Left kidney (tissue), 2 donors: ENCODE data around the gene MRPS24. TPM values are rescaled to one million over a fixed set of nuclear protein-coding genes. Genes with fewer than 3 reads are reported as not detected.

Source experiments
- DNase-seq: peaks from one replicate; pipeline ENCODE4 v3.0.0-alpha.2; 2013
- polyA plus RNA-seq: library from polyadenylated mRNA; unstranded; fragments of 120-200 nt; gene quantifications from one replicate; pipeline ENCODE4 v1.2.1, GENCODE V29; 2013; ENCODE audit not compliant: insufficient read length

MRPS24 gene
- polyA plus RNA-seq, 1 donor: 64.6 TPM

DNA sequence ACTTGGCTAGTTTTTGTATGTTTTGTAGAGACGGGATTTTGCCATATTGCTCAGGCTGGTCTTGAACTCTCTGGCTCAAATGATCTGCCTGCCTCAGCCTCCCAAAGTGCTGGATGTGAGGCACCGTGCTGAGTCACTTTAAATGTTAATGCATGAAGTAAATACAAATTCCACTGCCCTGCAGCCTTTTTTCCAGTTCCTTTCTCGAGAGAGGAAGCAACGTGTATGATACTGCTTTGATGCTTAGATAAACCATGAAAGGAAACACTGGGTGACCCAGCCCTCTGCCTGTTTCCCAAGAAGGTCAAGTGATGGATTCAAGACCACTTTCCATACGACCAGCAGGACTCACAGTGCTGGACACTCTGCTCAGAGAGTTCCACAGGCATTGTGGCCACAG lies 11.3 kb upstream of the MRPS24 start:
- DNase-seq: no peak

DNA sequence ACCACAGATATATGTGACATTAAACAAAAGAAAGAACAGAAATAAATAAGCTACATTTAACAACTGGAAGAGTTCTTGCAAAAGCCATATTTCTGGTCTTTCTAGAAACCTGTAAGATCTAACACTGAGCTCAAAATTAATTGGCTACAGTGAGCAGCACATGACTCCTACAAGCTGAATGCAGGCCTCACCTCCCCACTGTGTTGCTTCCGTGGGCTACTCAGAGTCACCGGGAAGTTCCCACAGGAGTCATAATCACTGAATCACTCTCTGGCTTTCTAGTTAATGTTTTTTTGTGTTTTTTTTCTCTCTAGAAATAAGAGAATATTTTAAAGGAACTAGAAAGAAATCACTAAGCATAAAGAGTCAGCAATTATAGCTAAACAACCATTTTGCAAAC lies 10.2 kb upstream of the MRPS24 start:
- DNase-seq: no peak

DNA sequence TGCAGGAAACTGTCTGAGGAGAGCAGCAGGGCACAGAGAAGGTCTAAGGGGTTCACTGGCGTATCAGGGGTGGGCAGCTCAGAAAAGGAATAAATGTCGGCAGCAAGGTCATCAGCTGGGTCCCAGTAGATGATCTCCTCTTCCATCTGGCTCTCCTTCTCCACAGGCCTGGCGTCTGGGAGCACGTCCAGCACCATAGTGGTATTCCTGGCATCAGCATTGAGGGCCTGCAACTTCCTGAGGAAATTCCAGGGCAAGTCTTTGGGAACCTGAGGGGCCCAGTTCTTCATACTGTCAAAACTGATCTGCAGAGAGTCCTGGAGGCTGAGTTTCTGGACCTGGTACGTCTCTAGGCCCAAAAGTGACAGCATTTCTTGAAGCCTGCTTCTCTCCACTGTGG lies 9.6 kb upstream of the MRPS24 start:
- no peak for DNase-seq

DNA sequence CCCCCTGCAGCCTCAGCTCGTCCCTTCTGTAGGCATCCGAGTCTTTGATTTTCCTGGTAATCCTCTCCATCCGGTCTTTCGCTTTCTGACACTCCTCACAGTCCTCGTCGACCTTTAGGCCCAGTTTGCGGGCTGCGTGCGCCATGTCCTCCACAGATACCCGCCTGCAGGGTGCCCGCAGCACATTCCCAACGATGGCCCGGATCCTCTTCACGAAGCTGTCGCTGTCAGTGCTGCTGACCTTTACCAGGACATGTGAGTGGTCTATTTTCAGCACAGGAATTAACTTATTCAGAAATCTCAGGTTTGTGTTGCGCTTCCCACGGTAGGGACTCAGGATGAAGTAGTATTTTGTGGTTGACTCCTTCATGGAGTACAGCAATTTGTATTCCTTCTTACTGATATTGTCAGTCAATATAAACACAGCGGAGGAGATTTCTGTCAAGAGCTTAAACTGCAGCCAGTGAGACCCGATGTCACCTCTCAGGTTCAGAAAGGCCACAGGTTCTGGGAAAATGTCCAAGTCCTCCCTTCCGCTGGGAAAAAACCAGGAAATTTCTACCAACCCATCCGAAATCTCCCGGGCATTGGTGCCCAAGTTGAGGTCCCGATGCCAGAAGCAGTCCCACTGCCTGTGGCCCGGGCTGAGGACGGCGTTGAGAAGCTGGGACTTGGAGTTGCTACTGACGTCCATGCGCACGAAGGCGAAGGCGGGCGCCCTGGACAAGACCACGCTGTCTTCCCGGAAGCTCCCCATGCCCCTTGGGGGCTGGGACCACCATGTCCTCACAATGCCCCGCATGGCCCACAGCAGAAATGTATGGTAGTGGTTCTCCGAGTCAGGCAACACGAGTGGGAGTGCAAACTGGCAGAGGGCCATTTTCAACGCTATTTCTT lies 8.9 kb upstream of the MRPS24 start:
- no peak for DNase-seq

DNA sequence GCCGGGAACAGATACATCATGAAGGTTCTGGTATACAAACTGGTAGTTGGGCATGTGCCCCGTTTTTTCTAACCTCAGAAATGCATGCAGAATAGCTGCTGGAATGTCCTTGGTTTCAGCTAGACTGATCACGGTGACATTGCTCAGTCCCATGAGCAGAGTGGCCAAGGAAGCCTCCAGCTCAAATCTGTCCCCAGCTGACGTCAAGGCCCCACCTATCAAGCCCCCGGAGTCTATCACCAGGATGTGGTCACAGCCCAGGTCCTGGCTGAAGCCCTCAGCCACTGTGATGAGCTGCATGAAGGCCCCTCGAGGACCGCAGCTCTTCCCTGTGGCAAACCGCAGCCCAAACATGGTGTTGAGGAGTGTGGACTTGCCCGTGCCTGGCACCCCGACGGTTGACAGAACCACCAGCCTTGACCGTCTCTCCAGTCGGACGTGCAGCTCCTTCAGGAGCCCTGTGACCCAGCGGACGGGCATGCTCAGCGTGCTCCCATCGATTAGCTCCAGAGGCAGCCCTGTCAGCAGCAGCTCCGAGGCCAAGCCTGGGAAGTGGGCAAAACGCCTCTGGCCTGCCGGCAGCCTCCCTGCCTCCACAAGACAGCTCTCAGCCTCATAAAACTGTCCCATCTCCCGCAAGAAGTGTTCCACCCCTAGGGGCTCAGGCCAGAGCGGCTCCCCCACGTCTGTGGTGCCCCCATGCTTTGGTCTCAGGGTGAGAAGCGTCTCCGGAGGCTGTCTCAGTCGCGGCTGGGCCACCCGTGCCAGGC lies 7.8 kb upstream of the MRPS24 start:
- DNase-seq: no peak

DNA sequence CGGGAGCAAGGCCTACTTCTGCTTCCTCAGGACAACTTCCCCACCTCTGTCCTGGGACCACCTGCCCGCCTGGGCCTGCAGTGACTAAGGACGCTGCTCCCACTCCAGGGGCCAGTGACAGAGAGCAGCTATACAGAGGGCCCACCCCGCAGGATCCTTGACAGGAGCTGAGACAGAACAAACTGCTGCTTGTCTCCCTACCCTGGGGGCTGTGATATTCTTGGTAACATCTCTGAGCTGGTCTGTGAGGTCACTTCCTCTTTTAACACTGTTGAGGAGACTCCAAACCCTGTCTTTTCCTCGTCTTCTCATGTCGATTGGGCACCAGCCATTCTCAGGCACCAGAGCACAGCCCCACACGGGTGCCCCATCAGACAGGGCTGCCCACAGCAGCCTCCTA lies 6.9 kb upstream of the MRPS24 start:
- DNase-seq: no peak

DNA sequence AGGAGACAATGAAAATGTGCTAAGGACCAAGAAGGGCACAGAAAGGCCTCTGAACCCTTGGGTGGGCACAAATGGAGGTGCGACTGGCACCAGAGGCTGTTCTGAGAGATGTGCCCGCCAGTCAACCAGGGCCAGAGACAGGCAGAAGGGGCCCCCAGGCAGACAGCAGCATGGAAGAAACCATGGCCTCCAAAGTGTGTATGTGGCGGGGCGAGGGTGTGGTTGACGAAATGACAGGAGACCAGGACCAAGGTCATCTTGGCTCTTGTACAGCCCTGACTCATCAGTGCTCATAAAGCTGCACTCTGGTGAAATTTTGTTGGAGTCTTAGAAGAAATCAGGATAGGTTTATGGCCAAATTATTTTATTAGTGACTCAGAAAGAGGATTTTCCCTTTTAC lies 4.0 kb upstream of the MRPS24 start:
- DNase-seq: no peak

DNA sequence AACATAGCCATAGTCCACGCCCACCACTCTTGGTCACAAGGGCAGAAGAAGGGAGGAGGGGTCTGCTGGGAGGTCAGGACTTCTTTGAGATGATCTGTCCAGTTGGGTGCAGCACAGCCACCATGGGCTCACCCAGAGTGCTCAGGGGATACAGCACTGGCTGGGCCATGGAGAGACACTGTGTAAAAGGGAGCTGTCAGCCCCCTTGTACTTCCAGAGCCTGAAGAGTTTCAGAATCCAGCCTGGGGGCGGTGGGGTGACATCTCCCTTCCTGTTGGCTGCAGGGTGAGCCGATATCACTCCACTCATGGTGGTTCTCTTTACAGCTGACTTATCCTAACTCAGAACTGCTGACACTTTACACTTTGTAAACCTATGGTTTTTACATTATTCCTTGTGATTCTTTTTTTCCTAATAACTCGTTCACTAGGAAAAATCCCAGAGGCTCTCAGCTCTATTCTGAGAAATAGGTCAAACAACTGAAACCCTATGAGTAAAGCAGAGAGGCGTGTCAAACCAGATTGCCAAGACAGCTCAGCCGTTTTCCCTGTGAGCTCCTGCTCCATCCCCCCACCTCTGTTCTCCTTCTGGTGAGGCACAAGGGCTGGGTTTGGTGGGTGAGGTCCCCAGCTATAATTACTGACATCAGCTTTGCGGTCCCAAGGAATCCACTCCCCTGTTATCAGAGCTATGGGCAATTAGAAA lies 3.2 kb upstream of the MRPS24 start:
- no peak for DNase-seq

DNA sequence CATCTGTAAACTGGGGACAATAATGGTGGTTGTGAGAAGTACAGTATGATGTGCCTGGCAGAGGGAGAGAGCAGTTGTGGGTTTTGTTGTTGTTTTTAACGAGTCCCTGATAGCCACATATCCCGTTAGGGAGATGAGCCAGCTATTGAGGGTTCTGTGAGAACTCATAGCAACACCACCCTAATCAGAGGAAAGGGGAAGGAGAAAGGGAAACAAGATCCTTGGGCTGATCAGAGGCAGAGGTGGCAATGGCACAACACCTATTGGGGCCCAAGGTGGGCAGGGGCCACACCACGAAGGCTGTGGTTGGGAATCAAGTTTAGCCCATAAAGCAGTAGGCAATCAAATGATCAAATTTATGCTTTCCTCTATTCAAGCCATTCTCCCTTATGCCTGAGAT lies 1.7 kb upstream of the MRPS24 start:
- DNase-seq: no peak

DNA sequence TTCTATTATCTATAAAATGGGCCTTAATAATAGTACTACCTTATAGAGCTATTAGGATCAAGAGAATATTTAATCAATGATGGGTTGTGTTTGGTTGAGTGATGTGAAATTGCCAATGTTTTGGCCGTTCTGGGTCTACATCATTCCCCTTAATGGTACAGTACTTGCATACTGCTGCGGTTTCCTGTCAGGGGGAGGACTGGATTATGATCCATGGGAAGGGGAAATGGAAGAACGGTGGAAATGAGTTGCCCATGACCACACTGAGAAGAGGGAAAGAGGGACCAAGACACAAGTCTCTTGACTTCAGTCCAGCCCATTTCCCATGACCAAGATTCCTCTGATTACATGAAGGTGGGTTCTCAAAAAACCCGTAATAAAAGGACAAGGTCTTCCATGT lies 999 bp upstream of the MRPS24 start:
- DNase-seq: no peak

DNA sequence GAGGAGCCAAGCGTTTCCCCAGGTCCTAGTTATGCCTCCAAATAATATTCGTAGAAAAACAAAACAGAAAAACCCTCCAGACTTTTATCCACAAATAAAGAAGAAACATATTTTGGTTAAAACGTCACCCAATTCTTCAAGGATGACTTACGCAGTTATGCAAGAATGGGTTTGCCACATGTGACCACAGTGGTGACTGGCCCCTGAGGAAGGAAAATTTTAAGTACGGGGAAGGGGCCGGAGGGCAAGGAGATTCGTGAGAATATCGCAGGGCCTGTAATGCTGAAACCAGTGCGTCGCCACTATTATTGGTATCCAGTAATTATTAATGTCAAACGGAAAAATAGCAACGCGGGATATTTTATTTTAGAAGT lies 537 bp upstream of the MRPS24 start:
- DNase-seq: no peak

DNA sequence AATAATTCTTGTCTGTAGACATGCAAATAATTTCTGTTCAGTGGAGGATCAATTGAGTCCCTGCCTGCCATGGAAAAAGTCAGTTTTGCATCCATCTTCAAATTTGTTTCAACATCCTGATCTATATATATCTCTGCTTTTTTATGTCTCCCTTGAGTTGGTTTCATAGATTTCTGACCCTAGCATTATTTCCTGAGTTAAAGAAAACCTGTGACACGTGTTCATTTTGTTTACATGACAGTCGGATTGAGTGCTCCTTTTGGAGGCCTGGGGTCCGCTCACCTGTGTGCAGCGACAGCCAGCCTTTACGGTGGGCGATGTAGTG lies 674 bp downstream of the MRPS24 start:
- no peak for DNase-seq

DNA sequence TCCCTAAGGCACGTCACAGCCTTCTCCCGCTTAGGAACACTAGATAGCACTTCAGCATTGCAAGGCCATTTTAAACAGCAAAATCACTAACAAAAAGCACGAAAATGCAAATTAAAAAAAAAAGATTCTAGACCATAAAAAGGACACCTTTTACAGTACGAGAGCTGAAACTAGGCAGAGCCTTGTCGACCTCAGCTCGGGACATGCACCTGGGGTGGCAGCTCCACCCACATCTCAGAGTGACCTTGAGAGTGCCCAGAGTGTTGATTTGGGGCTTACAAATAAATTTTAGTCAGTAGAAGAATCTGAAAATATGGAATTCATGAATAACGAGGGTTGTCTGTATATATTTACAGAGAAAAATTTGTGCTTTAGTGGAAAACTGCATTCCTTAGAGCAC lies 1.1 kb downstream of the MRPS24 start:
- no peak for DNase-seq

DNA sequence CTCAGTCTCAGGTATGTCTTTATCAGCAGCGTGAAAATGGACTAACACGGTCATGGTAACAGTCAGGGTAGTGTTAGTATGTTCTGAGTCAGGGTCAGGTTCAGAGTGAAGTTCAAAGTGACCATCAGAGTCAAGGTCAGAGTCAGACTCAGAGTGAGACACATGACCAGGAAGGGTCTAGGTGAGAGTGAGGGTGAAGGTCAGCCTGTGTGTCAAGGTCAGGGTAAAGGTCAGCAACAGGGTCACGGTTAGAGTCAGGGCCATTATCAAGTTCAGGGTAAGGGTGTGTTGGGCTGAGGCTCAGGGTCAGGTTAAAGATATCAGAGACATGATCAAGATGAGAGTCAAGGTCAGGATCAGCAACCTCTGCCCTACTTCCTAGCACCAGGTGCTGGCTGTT lies 4.0 kb downstream of the MRPS24 start:
- no peak for DNase-seq

DNA sequence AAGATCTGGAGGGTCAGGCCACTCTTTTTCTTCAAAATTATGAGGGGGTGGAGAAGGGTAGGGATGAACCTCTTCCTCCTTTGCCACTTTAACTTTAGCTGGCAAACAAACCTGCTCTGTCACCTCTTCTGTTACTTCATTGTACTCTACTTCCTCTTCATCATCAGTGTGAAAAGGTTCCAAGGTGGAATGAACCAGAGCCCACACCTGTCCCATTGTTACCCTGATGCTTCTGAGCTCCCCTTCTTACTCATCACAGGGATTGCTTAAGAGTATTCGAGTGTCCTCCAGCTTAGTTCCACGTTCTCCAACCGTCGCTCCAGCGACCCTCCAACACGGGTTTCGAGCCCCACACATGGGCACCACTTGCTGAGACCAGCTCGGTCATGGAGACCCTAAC lies 5.2 kb downstream of the MRPS24 start:
- no peak for DNase-seq

DNA sequence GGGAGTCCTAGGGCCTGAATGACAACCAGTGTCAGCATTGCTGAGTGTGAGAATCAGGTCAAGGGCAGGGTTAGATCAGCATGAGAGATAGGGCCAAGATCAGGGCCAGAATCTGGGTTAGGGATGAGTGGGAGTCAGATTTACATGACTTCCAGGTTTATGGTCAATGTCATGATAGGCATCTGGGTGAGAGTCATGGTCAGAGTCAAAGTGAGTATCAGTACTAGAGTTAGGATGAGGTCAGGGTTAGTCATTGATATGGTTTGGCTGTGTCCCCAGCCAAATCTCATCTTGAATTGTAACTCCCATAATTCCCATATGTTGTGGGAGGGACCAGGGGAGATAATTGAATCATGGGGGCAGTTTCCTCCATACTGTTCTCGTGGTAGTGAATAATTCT lies 12.3 kb downstream of the MRPS24 start:
- DNase-seq: no peak

DNA sequence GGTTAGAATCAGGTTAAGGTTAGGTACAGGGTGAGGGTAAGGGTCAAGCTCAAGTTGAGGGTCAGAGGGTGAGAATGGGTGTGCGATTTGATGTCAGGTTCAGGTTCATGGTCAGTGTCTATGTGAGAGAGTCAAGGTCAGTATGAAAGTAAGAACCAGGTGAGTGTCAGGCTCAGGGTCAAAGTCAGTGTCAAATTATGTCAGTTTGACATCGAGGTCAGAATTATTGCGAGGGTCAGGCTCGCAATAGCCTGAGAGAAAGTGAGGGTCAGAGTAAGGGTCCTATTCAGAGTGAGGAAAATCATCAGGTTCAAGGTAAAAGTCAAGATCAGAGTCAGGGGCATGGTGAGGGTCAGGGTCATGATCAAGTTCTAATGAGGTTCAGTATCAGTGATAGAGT lies 13.0 kb downstream of the MRPS24 start:
- no peak for DNase-seq

DNA sequence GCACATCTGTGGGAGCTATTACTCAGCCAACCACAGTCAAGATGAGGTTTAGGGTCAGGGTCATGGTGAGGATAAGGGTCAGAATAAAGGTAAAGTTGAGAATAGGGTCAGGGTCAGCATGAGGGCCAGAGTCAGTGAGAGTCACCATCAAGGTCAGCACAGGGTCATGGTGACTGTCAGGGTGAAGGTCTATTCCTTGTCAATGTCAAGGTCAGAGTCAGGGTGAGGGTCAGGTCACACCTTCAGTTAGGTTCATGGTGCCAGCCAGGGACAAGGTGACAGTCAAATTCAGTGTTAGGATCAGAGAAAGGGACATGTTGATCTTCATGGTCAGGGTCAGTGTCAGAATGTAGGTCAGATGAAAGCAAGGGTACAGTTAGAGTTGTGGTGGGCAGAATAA lies 14.1 kb downstream of the MRPS24 start:
- no peak for DNase-seq

DNA sequence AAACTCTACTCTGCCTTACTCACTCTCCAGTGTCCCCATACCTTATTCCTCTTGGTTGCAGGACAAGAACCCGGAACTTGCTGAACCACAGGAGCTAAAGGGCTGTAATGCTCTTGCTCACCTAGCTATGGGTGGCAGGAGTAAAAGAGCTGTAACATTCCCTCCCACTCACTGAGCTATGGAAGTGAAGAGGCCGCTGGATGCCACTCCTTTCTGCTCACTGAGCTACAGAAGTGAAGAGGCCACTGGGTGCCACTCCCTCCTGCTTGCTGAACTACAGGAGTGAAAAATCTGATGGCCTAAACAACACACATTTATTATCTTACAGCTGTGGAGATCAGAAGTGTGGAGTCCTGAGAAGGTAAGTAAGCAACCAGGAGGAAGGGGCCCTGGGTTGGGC lies 17.5 kb downstream of the MRPS24 start:
- no peak for DNase-seq

DNA sequence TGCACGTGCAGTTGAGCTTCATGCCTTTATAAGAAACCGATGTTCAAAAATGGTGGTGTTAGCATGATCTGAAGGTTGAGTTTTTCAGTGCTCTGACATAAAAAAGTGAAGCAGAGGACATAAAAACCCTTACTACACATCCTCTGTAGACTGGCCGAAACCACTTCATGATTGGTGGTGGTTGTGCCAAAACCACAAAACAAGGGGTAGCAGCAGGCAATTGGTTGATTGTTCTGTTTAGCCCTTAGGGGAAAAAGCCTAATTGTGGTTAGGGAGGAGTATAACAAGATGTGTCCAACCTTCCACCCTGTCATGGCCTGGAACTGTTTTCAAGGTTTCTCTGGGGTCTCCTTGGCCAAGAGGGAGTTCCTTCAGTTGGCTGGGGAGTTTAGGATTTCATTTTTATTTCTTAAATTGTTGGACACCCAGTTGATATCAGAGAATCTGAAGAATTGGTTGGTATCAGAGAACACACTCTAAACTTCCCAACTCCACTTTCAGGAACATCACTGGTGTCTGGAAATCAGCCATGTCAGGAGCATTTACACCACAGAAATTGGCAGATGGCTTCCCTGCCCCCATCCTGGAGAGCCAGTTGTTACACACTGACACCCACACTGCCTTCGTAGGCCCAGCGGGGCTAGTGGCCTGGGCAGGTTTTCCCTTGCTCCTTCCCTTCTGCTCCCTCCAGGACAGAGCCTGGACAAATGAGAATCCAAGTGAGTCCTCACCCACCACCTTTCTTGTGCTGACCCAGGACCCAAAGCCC lies 18.8 kb downstream of the MRPS24 start:
- no peak for DNase-seq

DNA sequence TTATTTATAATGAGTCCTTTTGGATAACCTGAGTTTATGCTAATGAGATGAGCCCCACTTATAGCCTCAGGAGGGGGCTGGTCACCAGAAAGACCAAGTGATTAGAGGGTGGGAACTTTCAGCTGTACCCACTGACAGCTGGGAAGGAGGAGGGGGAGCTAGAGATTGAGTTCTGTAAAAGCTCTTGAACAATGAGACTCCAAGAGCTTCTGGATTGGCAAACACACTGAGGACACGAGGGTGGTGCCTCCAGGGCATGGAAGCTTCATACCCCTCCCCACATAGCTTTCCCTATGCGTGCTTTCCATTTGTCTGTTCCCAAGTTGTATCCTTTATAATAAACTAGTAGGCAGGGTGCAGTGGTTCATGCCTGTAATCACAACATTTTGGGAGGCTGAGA lies 20.3 kb downstream of the MRPS24 start:
- DNase-seq: no peak

DNA sequence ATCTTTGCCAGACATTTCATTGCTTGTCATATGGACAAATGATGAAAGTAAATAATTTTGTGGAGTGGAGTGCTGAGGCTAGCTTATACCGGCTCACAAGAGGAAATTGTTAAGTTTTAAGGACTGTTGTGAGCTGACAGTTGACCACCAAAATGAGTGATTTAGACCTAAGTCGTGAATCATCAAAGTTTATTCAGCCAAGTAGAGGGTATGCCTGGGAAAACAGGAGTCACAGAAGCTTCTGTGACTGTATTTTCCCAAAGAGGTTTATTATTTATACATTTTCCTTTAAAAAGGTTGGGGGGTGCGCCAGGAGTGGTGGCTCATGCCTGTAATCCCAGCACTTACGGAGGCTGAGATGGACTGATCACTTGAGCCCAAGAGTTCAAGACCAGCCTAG lies 21.8 kb downstream of the MRPS24 start:
- no peak for DNase-seq

DNA sequence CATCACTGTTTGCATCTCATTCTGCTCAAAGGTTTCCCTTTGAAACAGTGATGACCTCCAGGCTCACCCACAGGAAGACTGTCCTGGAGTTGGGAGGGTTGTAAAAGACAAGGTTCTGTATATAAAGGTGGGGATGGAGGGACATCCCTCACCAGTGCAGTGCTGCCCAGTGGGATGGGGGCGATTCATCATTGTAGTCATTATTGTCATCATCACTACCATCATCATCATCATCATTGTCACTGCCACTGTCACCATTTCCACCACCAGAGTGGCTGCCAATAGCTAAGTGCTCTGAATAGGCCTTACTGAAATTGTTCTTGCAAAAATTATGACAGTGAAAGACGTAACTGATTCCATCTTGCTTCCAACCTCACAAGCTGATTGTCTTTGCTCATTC lies 24.7 kb downstream of the MRPS24 start:
- no peak for DNase-seq
